Heart left ventricle (tissue), 13 donors: ENCODE results near the gene CLEC16A.

Experiments used
- CTCF ChIP-seq, 12 donors: fragments of 200-600 bp; sonication (generic) in 4 of 12; IDR thresholded peaks; one replicate each; pipeline versions ENCODE4 v1.5.0 to v1.8.0; 2018 to 2022; ENCODE audit warnings: antibody characterized with exemption in 12 of 12, mild to moderate bottlenecking in 5 of 12
- POLR2A ChIP-seq, 2 donors: fragments of 450-650 bp; IDR thresholded peaks; one replicate each; pipeline ENCODE4 v1.6.1; 2017; ENCODE audit warnings: antibody characterized with exemption in 2 of 2, mild to moderate bottlenecking in 2 of 2, moderate library complexity in 2 of 2
- donor health status: ischemic (EF 13 %, LVEDD 7.1; RV severe dilation, severe dysfunction).
- donor health status: DM: no; HTN: yes; CAD: no.
- donor health status: DM: no; HTN: no; CAD: no.
- donor health status: ischemic (EF 25% LVEDD 6.9; RV normal size, moderate dysfunction).
- donor health status: ischemic (EF 25% LVEDD 5.7; RV mildly dilated, moderate dysfunction).
- donor health status: ischemic (EF 35%, LVEDD 5.7; RV mildly dilated, moderate dysfunction).
- donor health status: nonischemic (EF 11% LVEDD 7.7; RV severe dilation, severe dysfunction).
- donor health status: DM: yes; HTN: yes; CAD: no.
- donor health status: PGD.
- donor health status: ischemic (EF 29% LVEDD 5.4; RV normal size, mild dysfunction).
- donor health status: nonischemic (EF 23%, LVEDD 6.1; RV moderate dilation, normal function).

- TF ChIP-seq CTCF (IDR thresholded peaks at IDR 0.05), result no peak
- no peak for TF ChIP-seq POLR2A (IDR thresholded peaks at IDR 0.05)
These were observed 128.2 kb downstream of the CLEC16A start for GRCh38 chr16:11072420-11073153.
